ENCODE results near the gene NPC1L1. TPM values are rescaled to one million over a fixed set of nuclear protein-coding genes. Genes with fewer than 3 reads are reported as not detected.

The NPC1L1 gene
- total RNA-seq, 2 experiments from 2014 or later = 0.13 TPM; not detected in 1

DNA sequence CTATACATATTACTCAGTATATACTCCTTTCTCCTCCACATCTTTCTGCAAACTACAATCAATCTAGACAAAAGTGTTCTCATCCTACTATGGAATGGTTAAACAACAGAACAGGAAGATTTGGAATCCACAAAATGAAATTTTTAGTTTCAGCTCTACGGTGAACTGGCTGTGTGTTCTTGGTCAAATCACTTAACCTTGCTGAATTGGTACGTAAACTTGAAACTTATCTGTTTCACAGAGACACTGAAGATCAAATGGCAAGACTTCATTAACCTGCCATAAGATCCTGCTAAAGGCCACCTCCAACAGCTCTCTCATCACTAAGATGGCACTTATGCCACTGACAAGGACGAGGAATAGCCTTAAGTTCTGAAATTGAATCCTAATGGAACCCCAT is 52.2 kb downstream of the NPC1L1 start:
- POLR2A ChIA-PET = interaction anchor here (1.6 kb wide), 1 partner anchor 23 kb away, joined by 5 read pairs; no protein-coding TSS in a partner anchor
- no peak for TF ChIP-seq EZH2phosphoT487 (IDR thresholded peaks at IDR 0.05; ENCODE audit: borderline replicate concordance, low read depth, low read length)
- Histone ChIP-seq H3K36me3 (ENCODE audit: insufficient read depth, low read length) (peaks cover 33% of the 10 kb centered on the region), H3K79me2 (ENCODE audit: insufficient read depth, low read depth, low read length) (peaks cover 43% of the 10 kb centered on the region), H4K20me1 (ENCODE audit: insufficient read depth, low read length) (no peaks in the 10 kb centered on the region), H3K4me1 (ENCODE audit: insufficient read depth, low read length, poor library complexity, severe bottlenecking) (peaks cover 33% of the 10 kb centered on the region), H2AFZ (ENCODE audit: low read length) (no peak overlapping the region), H3K9me3 (ENCODE audit: low read length) (peaks cover under 1% of the 10 kb centered on the region), H3K4me3 (ENCODE audit: low read depth, low read length, poor library complexity, severe bottlenecking) (peak overlapping the region; percentile 94), H3K9me2 (ENCODE audit: insufficient read depth, low read length) (no peaks in the 10 kb centered on the region; the same call in 1 of the 2 replicates), H3K4me2 (ENCODE audit: low read length) (peak overlapping the region; percentile 97), H3K27ac (ENCODE audit: low read depth, low read length, poor library complexity, severe bottlenecking) (no peak overlapping the region)
- CTCF ChIA-PET (ENCODE audit: unreplicated experiment) = no interaction called here
- no peak for DNase-seq (ENCODE audit: low spot score)
- no TSS peak for BruUV-seq (replicated peaks)
- intact Hi-C loops (cut with micrococcal nuclease; ENCODE audit: unreplicated experiment) = no loop called here

DNA sequence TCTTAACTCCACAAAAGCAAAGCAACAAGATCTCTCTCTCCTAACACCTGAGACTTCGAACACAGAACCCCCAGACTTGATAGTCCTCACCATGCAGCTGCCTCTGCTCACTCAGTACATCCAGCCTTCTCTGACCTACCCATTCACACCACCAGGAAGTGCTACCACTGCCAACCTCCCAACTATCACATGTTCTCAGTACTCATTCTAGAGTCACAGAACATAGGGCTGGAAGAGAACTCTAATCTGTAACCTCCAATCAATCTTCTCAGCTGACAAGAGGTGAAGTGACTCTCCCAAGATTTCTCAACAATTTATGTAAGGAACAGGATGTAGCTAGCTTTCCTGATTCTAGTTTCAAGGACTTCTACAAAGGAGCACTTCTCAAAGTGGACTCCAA is 54.4 kb downstream of the NPC1L1 start:
- Histone ChIP-seq H3K79me2 (ENCODE audit: insufficient read depth, low read depth, low read length) (peaks cover 43% of the 10 kb centered on the region), H3K36me3 (ENCODE audit: insufficient read depth, low read length) (peaks cover 55% of the 10 kb centered on the region), H3K27ac (ENCODE audit: low read depth, low read length, poor library complexity, severe bottlenecking) (no peak overlapping the region), H3K4me2 (ENCODE audit: low read length) (peak overlapping the region; percentile 22; the same call in 1 of the 2 replicates), H2AFZ (ENCODE audit: low read length) (no peak overlapping the region), H3K4me3 (ENCODE audit: low read depth, low read length, poor library complexity, severe bottlenecking) (no peak overlapping the region), H3K9me3 (ENCODE audit: low read length) (peaks cover 20% of the 10 kb centered on the region), H3K9me2 (ENCODE audit: insufficient read depth, low read length) (no peaks in the 10 kb centered on the region; the same call in 1 of the 2 replicates), H4K20me1 (ENCODE audit: insufficient read depth, low read length) (no peaks in the 10 kb centered on the region), H3K4me1 (ENCODE audit: insufficient read depth, low read length, poor library complexity, severe bottlenecking) (peaks cover 33% of the 10 kb centered on the region)
- no peak for DNase-seq (ENCODE audit: low spot score)
- ChIA-PET POLR2A (interaction anchor here (0.7 kb wide), 1 partner anchor 137 kb away, joined by 3 read pairs; no protein-coding TSS in a partner anchor), CTCF (ENCODE audit: unreplicated experiment) (no interaction called here)
- intact Hi-C loops (cut with micrococcal nuclease; ENCODE audit: unreplicated experiment) = no loop called here
- TF ChIP-seq EZH2phosphoT487 (IDR thresholded peaks at IDR 0.05; ENCODE audit: borderline replicate concordance, low read depth, low read length) = no peak
- TF ChIP-seq, protein P1, sequence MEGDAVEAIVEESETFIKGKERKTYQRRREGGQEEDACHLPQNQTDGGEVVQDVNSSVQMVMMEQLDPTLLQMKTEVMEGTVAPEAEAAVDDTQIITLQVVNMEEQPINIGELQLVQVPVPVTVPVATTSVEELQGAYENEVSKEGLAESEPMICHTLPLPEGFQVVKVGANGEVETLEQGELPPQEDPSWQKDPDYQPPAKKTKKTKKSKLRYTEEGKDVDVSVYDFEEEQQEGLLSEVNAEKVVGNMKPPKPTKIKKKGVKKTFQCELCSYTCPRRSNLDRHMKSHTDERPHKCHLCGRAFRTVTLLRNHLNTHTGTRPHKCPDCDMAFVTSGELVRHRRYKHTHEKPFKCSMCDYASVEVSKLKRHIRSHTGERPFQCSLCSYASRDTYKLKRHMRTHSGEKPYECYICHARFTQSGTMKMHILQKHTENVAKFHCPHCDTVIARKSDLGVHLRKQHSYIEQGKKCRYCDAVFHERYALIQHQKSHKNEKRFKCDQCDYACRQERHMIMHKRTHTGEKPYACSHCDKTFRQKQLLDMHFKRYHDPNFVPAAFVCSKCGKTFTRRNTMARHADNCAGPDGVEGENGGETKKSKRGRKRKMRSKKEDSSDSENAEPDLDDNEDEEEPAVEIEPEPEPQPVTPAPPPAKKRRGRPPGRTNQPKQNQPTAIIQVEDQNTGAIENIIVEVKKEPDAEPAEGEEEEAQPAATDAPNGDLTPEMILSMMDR (conservative IDR thresholded peaks at IDR 0.05; ENCODE audit: low read length) = no peak
- BruUV-seq (replicated peaks) = no TSS peak

DNA sequence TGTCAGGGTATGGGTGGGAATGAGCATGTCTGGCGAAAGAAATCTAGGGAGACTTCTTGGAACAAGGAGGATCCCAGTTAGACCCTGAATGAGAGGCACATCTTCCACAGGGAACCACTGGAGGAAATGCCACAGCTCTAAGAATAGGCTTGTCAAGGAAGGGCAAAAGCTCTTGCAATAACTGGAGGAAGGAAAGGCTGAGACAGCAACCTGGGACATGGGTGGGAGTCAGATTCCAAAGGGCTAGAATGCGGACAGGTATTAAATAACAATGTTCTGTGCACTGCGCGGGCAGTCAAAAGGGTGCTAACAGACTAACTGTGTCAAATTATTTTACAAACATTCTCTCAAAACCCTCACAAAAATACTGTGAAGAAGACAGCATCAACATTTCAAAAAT is 55.1 kb downstream of the NPC1L1 start:
- H3K4me1 ChIP-seq (ENCODE audit: insufficient read depth, low read length, poor library complexity, severe bottlenecking) = peaks cover 28% of the 10 kb centered on the region
- TF ChIP-seq, protein P1 (conservative IDR thresholded peaks at IDR 0.05; ENCODE audit: low read length) = no peak
- TF ChIP-seq EZH2phosphoT487 (IDR thresholded peaks at IDR 0.05; ENCODE audit: borderline replicate concordance, low read depth, low read length) = no peak
- H4K20me1 ChIP-seq (ENCODE audit: insufficient read depth, low read length) = no peaks in the 10 kb centered on the region
- POLR2A ChIA-PET = no interaction called here
- intact Hi-C loops (cut with micrococcal nuclease; ENCODE audit: unreplicated experiment) = no loop called here
- CTCF ChIA-PET (ENCODE audit: unreplicated experiment) = no interaction called here
- peaks cover 43% of the 10 kb centered on the region for H3K79me2 ChIP-seq (ENCODE audit: insufficient read depth, low read depth, low read length)
- H3K27ac ChIP-seq (ENCODE audit: low read depth, low read length, poor library complexity, severe bottlenecking) = no peak overlapping the region
- no peak for DNase-seq (ENCODE audit: low spot score)
- H3K36me3 ChIP-seq (ENCODE audit: insufficient read depth, low read length) = peaks cover 62% of the 10 kb centered on the region
- no TSS peak for BruUV-seq (replicated peaks)
- H3K4me3 ChIP-seq (ENCODE audit: low read depth, low read length, poor library complexity, severe bottlenecking) = no peak overlapping the region
- H3K9me3 ChIP-seq (ENCODE audit: low read length) = peaks cover 20% of the 10 kb centered on the region
- no peak overlapping the region; the same call in 1 of the 2 replicates for H3K4me2 ChIP-seq (ENCODE audit: low read length)
- H2AFZ ChIP-seq (ENCODE audit: low read length) = no peak overlapping the region
- H3K9me2 ChIP-seq (ENCODE audit: insufficient read depth, low read length) = no peaks in the 10 kb centered on the region

Data from OCI-LY7 (cell line).